ENCODE data around the gene RMDN3.
A peak's percentile ranks its signal among the peaks of the same experiment; 100 is the strongest.

Gene RMDN3

DNA sequence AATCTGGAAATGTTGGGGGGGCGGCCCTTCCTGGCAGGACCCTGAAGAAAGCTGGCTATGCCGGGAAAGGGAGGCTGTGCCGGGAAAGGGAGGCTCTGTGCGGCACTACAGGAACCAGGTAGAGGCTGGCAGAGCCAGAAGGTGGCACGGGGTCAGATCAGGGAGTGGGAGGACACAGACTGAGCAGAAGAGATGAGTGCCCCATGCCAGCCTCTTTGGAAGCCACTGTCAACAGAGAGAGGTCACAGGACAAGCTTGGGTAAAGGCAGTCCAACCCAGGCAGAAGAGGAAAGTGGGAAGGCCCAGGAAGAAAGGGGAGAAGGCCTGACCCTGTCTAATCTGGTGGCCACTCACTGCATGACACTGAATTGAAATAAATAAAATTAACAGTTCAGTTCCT, 16.2 kb upstream of the RMDN3 start:
- no peak overlapping the region for H3K4me3 ChIP-seq (ENCODE audit: low read depth, low read length)
- H3K9me3 ChIP-seq (ENCODE audit: control insufficient read depth, insufficient read depth, low read depth, low read length): no peaks in the 10 kb centered on the region
- no peak overlapping the region for H3K9ac ChIP-seq (ENCODE audit: low read length)
- no peak overlapping the region for H3K27ac ChIP-seq (ENCODE audit: low read depth, low read length)
- H3K36me3 ChIP-seq (ENCODE audit: control insufficient read depth, insufficient read depth, low read length): peaks cover 50% of the 10 kb centered on the region
- no peaks in the 10 kb centered on the region for H3K27me3 ChIP-seq (ENCODE audit: control insufficient read depth, insufficient read depth, low read length)
- H3K4me1 ChIP-seq (ENCODE audit: control insufficient read depth, insufficient read depth, low read length): peaks cover 25% of the 10 kb centered on the region

DNA sequence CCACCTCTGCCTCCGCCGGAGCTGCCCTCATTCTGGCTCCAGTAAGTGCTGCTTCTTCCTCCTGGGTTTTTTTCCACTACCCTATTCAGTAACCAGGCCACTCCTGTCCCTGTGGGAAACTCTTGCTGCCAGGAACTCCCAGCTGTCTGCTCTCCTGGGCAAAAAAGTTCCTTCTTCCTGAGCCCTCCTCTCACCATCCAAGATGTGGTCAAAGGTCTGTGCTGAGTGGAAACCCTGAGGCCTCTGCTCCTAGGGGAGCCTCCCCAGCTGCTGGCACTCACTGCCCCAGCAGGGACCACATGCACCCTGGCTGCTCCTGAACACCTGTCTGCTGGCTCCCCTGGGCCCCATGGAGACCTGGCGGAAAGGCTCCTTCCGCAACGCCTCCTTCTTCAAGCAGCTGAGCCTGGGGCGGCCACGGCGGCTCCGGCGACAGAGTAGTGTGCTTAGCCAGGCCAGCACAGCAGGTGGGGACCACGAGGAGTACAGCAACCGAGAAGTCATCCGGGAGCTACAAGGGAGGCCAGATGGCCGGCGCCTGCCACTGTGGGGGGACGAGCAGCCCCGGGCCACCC, 15.2 kb upstream of the RMDN3 start:
- H3K27ac ChIP-seq (ENCODE audit: low read depth, low read length): no peak overlapping the region
- H3K4me1 ChIP-seq (ENCODE audit: control insufficient read depth, insufficient read depth, low read length): peaks cover 35% of the 10 kb centered on the region

DNA sequence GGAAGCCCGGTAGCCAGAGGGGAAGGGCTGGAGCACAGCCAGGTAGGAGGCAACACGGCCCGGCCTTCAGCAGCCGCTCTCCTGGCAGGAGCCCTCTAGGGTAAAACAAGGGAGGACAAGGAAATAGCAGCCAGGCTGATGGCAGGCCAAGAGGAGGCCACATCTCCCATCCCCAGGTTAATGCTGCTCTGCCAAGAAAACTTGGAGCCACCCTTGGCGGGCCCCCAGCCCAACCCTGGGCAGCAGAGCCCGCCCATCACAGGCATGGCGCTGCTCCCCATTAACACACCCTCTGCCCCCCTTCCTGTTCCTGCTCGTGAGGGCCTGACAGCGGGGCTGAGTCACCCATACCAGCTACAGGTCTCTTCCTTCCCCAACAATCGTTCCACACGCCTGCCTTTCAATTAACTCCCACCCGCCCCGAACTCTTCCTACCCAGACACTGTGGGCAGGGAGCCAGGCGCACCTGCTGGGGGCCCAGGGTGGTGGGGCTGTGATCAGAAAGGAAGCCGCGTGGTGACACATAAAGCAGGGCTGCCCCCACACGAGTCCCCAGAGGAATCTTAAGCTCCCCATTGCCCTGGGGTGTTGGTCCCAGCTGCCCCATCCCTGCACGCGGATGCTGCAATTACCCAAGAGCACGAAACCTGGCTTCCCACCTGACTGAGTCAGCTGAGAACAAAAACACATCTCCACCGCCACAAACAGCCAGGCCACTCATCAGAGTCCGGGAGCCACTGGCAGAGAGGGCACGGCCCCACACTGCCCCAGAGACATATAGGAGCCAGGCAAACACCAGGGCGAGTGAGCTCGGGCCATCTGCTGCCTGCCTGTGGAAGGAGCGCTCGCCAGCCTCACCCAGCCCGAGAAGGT, 14.5 kb upstream of the RMDN3 start, which contains the start of gene C15orf62:
TSS of gene C15orf62 (plus strand) at position 707 of the 873 bp plus-strand sequence. CDS start 516 bp downstream, outside the sequence.
- Histone ChIP-seq H3K9me3 (ENCODE audit: control insufficient read depth, insufficient read depth, low read depth, low read length) (no peaks in the 10 kb centered on the region), H3K27me3 (ENCODE audit: control insufficient read depth, insufficient read depth, low read length) (no peaks in the 10 kb centered on the region), H3K4me1 (ENCODE audit: control insufficient read depth, insufficient read depth, low read length) (peaks cover 43% of the 10 kb centered on the region), H3K27ac (ENCODE audit: low read depth, low read length) (no peak within 1 kb of the TSS), H3K36me3 (ENCODE audit: control insufficient read depth, insufficient read depth, low read length) (peaks cover 34% of the 10 kb centered on the region), H3K9ac (ENCODE audit: low read length) (no peak within 1 kb of the TSS), H3K4me3 (ENCODE audit: low read depth, low read length) (no peak within 1 kb of the TSS)

More for the DNA sequence above, 15.2 kb upstream of the RMDN3 start:
- H3K9ac ChIP-seq (ENCODE audit: low read length): no peak overlapping the region
- peaks cover 40% of the 10 kb centered on the region for H3K36me3 ChIP-seq (ENCODE audit: control insufficient read depth, insufficient read depth, low read length)
- no peaks in the 10 kb centered on the region for H3K27me3 ChIP-seq (ENCODE audit: control insufficient read depth, insufficient read depth, low read length)
- H3K9me3 ChIP-seq (ENCODE audit: control insufficient read depth, insufficient read depth, low read depth, low read length): no peaks in the 10 kb centered on the region
- no peak overlapping the region for H3K4me3 ChIP-seq (ENCODE audit: low read depth, low read length)

DNA sequence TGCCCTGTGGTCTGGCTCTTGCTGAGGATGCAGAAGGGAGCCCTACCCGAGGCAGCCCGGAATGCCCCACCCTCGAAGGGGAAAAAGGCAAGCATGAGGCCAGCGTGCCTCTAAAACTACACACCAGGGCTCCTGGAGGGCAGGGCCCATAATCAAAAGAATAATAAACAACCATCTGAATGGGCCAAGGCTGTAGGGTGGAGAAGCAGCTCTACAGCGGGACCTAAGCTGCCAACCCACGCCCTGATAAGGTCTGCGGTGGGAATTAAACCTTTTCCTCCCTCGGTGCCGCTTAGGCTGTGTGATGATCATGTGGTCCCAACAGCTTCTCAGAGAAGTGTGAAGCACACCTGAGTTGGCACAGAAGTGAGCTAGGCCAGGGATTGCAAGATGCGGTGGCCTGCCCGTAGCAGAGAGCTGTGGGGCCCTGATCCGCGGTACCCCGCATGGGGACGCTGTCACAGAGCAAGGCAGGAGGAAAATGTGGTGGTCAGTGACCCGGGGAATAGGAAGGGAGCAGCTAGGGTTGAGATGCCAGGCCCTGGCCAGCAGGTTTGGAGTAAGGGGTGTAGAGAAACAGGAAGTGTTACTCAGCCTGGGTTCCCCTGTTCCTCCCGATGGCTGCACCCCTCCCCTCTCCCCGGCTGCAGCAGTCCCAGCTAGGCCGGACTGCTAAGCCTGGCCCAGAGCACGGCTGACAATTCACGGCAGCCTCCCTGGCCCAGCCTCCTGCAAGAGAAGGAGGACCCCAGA, 13.6 kb upstream of the RMDN3 start:
- Histone ChIP-seq H3K36me3 (ENCODE audit: control insufficient read depth, insufficient read depth, low read length) (peaks cover 26% of the 10 kb centered on the region), H3K4me1 (ENCODE audit: control insufficient read depth, insufficient read depth, low read length) (peaks cover 44% of the 10 kb centered on the region), H3K27ac (ENCODE audit: low read depth, low read length) (no peak overlapping the region), H3K27me3 (ENCODE audit: control insufficient read depth, insufficient read depth, low read length) (no peaks in the 10 kb centered on the region), H3K9me3 (ENCODE audit: control insufficient read depth, insufficient read depth, low read depth, low read length) (no peaks in the 10 kb centered on the region), H3K9ac (ENCODE audit: low read length) (no peak overlapping the region), H3K4me3 (ENCODE audit: low read depth, low read length) (no peak overlapping the region)

DNA sequence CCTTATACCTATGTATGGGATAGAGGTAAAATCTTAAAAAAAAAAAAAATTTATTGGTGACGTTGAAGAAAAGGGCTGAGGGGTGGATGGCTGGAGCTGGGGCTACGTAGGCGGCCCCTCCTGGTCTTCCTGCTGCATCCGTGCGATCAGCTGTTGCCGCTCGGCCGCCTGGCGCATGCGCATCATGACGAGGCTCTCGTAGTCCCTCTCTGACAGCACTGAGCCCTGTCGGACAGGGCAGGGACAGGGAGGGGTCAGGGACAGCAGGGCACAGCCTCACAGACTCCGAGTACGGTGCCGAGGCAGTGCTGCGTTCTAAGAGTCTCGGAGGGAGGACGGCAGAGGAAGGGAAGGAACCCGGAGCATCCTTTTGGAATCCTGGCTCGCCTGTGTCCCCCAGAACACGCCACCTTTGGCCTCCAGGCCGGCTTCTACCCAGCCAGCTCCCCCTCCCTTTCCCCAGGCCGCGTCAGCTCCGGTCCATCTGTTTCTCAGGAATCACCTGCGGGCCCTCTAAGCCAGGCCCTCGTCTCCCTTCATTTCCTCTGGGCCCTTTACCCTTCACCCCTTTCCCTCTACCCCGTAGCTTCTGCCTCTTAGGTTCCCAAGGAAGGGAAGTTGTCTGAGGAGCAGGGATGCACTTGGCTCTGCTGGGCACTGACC, 12.9 kb upstream of the RMDN3 start:
- H3K9ac ChIP-seq (ENCODE audit: low read length): no peak overlapping the region
- no peak overlapping the region for H3K4me3 ChIP-seq (ENCODE audit: low read depth, low read length)
- H3K36me3 ChIP-seq (ENCODE audit: control insufficient read depth, insufficient read depth, low read length): peaks cover 19% of the 10 kb centered on the region
- H3K9me3 ChIP-seq (ENCODE audit: control insufficient read depth, insufficient read depth, low read depth, low read length): no peaks in the 10 kb centered on the region
- no peak overlapping the region; the same call in 1 of the 2 replicates for H3K27ac ChIP-seq (ENCODE audit: low read depth, low read length)
- H3K27me3 ChIP-seq (ENCODE audit: control insufficient read depth, insufficient read depth, low read length): no peaks in the 10 kb centered on the region
- peaks cover 50% of the 10 kb centered on the region for H3K4me1 ChIP-seq (ENCODE audit: control insufficient read depth, insufficient read depth, low read length)

DNA sequence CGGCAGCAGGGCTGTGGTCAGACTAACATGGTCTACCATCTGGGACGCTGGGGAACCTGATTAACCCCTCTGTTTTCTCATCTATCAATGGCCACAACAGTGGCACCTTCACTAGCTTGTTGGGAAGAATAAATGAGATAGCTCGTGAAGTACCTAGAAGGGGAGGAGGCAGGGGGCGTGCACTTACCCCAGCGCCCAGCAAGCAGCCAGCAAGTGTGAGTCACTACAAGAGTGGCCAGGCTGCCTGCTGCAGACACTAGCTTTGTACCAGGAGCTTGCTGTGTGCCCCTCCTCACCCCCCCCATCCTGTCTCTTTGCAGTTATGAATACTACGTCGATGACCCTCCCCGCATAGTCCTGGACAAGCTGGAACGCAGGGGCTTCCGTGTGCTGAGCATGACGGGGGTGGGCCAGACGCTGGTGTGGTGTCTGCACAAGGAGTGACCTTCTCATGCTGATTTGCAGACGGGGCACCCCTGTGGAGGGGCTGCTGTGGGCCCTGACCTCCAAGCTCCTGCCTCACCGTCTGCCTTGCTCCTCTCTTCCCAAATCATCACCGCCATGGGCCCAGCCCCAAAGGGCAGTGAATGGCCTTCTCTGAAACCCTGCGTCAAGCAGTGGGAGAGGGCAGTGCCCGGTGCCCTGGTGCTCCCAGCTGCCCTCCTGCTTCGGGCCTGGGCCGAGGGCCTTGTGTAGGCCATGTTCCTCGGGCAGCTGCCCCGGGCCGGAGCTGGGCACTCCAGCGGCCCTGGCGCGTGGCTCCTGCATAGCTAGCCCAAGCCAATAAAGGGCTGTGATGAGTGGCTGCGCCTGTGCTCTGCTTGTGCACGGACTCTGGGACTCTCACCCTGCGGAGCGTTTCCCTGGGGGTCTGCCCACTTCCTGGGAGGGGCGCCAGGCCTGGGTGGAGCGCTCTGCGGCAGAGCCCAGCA, 12.1 kb upstream of the RMDN3 start:
- no peaks in the 10 kb centered on the region for H3K27me3 ChIP-seq (ENCODE audit: control insufficient read depth, insufficient read depth, low read length)
- peak overlapping the region; percentile 28; the same call in 1 of the 2 replicates for H3K27ac ChIP-seq (ENCODE audit: low read depth, low read length)
- no peak overlapping the region; the same call in 1 of the 2 replicates for H3K4me3 ChIP-seq (ENCODE audit: low read depth, low read length)
- H3K9ac ChIP-seq (ENCODE audit: low read length): no peak overlapping the region
- peaks cover 19% of the 10 kb centered on the region; the same call in 1 of the 2 replicates for H3K36me3 ChIP-seq (ENCODE audit: control insufficient read depth, insufficient read depth, low read length)
- H3K4me1 ChIP-seq (ENCODE audit: control insufficient read depth, insufficient read depth, low read length): peaks cover 50% of the 10 kb centered on the region
- H3K9me3 ChIP-seq (ENCODE audit: control insufficient read depth, insufficient read depth, low read depth, low read length): no peaks in the 10 kb centered on the region

DNA sequence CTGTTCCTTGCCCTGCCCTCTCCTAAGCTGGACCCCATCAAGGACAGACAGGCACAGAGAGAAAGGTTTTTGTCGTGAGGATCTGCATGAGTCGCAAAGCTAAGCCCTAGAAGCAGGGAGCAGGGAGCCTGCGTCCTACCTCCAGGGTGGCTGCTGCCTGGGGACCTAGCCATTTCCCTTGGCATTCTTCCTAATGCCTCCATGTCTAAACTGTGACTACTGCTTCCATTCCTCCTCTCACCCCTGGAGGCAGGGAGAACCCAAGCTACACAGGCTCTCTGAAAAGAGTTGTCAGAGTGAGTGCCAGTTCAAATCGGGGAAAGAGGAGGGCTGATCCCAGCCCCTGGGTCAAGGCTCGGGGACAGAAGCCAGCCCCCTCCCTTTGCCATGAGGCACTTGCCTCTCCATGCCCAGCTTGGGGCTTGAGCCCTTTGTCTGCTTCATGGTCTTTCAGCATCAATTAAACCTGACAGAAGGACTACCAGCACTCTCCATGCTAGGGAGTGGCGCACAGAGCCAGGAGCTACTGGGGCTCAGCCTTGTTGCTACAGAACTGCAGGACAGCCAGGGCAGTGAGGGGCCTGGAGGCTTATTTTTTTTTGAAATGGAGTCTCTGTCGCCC, 11.3 kb upstream of the RMDN3 start:
- Histone ChIP-seq H3K9ac (ENCODE audit: low read length) (peak overlapping the region; percentile 16), H3K36me3 (ENCODE audit: control insufficient read depth, insufficient read depth, low read length) (peaks cover 16% of the 10 kb centered on the region; the same call in 1 of the 2 replicates), H3K27ac (ENCODE audit: low read depth, low read length) (no peak overlapping the region), H3K4me3 (ENCODE audit: low read depth, low read length) (peak overlapping the region; percentile 94; the same call in 1 of the 2 replicates), H3K4me1 (ENCODE audit: control insufficient read depth, insufficient read depth, low read length) (peaks cover 50% of the 10 kb centered on the region), H3K27me3 (ENCODE audit: control insufficient read depth, insufficient read depth, low read length) (no peaks in the 10 kb centered on the region), H3K9me3 (ENCODE audit: control insufficient read depth, insufficient read depth, low read depth, low read length) (no peaks in the 10 kb centered on the region)

DNA sequence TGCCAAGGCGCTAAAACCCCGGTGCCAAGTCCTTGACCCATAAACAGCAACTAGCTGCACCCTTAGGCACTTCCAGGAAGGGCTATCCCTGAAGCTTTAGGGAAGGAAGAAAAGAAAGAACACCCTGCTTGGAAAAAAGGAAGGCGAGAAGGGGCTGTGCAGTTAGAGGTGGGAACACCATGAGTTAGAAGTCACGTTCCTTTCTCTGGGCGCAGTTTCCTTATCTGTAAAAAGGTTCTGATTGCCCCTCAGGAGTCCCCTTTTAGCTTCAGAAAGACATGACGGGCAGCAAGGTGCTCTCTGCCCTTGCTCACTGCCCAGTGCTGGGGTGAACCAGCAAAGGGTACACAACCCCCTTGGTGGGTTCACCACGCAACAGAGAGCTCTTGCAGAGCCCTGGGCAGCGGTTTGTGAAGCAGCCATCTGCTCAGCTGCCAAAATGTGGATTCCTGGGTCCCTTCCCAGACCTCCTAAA, 9.6 kb upstream of the RMDN3 start:
- Histone ChIP-seq H3K27ac (ENCODE audit: low read depth, low read length) (no peak overlapping the region), H3K9ac (ENCODE audit: low read length) (peak overlapping the region; percentile 76), H3K27me3 (ENCODE audit: control insufficient read depth, insufficient read depth, low read length) (no peaks in the 10 kb centered on the region), H3K36me3 (ENCODE audit: control insufficient read depth, insufficient read depth, low read length) (peaks cover 16% of the 10 kb centered on the region; the same call in 1 of the 2 replicates), H3K4me3 (ENCODE audit: low read depth, low read length) (peak overlapping the region; percentile 94), H3K9me3 (ENCODE audit: control insufficient read depth, insufficient read depth, low read depth, low read length) (no peaks in the 10 kb centered on the region), H3K4me1 (ENCODE audit: control insufficient read depth, insufficient read depth, low read length) (peaks cover 48% of the 10 kb centered on the region)

DNA sequence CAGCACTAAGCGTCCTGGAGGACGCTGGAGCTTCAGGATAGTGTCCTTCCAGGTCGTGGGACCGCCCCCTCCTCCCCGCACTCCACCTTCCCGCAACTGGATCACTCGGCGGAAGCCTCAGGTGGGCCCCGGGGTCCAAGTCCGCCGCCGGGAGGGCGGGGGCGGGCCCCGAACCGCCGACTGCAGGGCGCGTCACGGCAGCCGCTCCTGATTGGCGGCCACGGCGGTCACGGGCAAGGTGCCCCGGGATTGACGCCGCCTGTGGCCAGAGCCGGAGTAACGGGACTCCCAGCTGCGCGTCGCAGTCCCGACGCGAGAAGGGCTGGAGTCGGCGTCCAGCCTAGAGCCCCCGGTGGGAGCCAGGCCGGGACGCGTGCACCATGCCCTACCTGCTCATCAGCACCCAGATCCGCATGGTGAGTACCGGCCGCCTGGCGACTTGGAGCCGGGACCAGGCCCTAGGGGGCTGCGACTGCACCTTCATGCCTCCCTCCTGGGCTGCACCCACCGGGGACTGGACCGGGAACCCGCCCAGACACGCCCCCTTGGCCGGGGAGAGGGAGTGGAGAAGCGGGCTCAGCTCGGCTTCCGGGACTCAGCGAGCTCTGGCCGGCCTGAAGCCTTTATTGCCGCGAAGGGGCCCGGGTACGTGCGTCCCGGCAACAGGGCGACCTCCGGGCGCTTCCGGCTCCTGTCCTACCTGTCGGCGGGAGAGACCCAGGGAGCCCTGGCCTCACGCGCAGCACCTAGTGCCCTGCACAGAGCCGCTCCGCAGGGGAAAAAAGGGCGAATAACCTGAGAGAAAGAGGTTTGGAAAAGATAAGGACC, 9.0 kb upstream of the RMDN3 start, which contains the start of gene GCHFR:
TSS of gene GCHFR (plus strand) at position 268 of the 828 bp plus-strand sequence. CDS start at position 381, 113 bp downstream.
- Histone ChIP-seq H3K4me3 (ENCODE audit: low read depth, low read length) (peak within 1 kb of the TSS; percentile 94), H3K4me1 (ENCODE audit: control insufficient read depth, insufficient read depth, low read length) (peaks cover 48% of the 10 kb centered on the region), H3K27me3 (ENCODE audit: control insufficient read depth, insufficient read depth, low read length) (no peaks in the 10 kb centered on the region), H3K9me3 (ENCODE audit: control insufficient read depth, insufficient read depth, low read depth, low read length) (no peaks in the 10 kb centered on the region), H3K9ac (ENCODE audit: low read length) (peak within 1 kb of the TSS; percentile 76), H3K27ac (ENCODE audit: low read depth, low read length) (peak within 1 kb of the TSS; percentile 61; the same call in 1 of the 2 replicates), H3K36me3 (ENCODE audit: control insufficient read depth, insufficient read depth, low read length) (peaks cover 16% of the 10 kb centered on the region; the same call in 1 of the 2 replicates)
